Upper lobe of left lung (tissue), 6 donors: ENCODE measurements around the gene CD248. TPM values are rescaled to one million over a fixed set of nuclear protein-coding genes. Genes with fewer than 3 reads are reported as not detected.

Experiments
- ATAC-seq, 2 donors: fragments of 200-7000 bp; cut with Tn5 transposase; one replicate each; pipeline ENCODE4 v1.9.1; 2022; ENCODE audit warnings: mild to moderate bottlenecking in 2 of 2, moderate library complexity in 2 of 2; ENCODE audit not compliant: low FRiP score in 2 of 2
- DNase-seq, 2 donors: peaks; one replicate each; pipeline ENCODE4 v3.0.0-alpha.2; 2019 to 2020
- H3K27ac ChIP-seq, 4 donors: fragments of 200-600 bp; sonication (generic); one replicate each; pipeline ENCODE4 v1.5.1; 2016 to 2019
- H3K27me3 ChIP-seq, 4 donors: fragments of 200-600 bp; sonication (generic); one replicate each; pipeline ENCODE4 v1.5.1; 2017 to 2019
- H3K36me3 ChIP-seq, 4 donors: fragments of 200-600 bp; sonication (generic); one replicate each; pipeline ENCODE4 v1.5.1; 2016 to 2019
- H3K4me1 ChIP-seq, 4 donors: fragments of 200-600 bp; sonication (generic); one replicate each; pipeline ENCODE4 v1.5.1; 2018 to 2019
- H3K4me3 ChIP-seq, 4 donors: fragments of 200-600 bp; sonication (generic); one replicate each; pipeline ENCODE4 v1.5.1; 2017 to 2019; ENCODE audit warnings: mild to moderate bottlenecking in 2 of 4, moderate library complexity in 1 of 4
- H3K9me3 ChIP-seq, 4 donors: fragments of 200-600 bp; sonication (generic); one replicate each; pipeline ENCODE4 v1.5.1; 2018 to 2019
- CTCF ChIP-seq, 6 experiments: fragments of 450-650 bp in 4 of 6; fragments of 200-600 bp in 2 of 6; sonication (generic) in 2 of 6; IDR thresholded peaks; one replicate each; pipeline ENCODE4 v1.5.1; 2016 to 2019; ENCODE audit warnings: antibody characterized with exemption in 6 of 6
- EP300 ChIP-seq, 4 donors: sonication (generic); formaldehyde crosslinking; IDR thresholded peaks; one replicate each; pipeline ENCODE4 v1.5.1; 2017; ENCODE audit warnings: antibody characterized with exemption in 4 of 4, control low read depth in 2 of 4
- POLR2A ChIP-seq, 4 donors: fragments of 450-650 bp; IDR thresholded peaks; one replicate each; pipeline ENCODE4 v1.5.1; 2016 to 2017; ENCODE audit warnings: antibody characterized with exemption in 4 of 4, mild to moderate bottlenecking in 2 of 4
- POLR2AphosphoS5 ChIP-seq, 2 donors: sonication (generic); formaldehyde crosslinking; IDR thresholded peaks; one replicate each; pipeline ENCODE4 v1.5.1; 2017; ENCODE audit warnings: antibody characterized with exemption in 2 of 2
- WGBS, 2 donors: methylation state at CpG; one replicate each; pipeline ENCODE4 v1.1.5; 2017 to 2018; 5-methylcytosine and 5-hydroxymethylcytosine counted together
- total RNA-seq, 6 donors: library from RNA; depleted of rRNA in 4 of 6; stranded (reverse); fragments of >200 nt in 4 of 6; gene quantifications; one replicate each; pipeline versions ENCODE4 v1.1.0 to v1.2.1, GENCODE V29; 2016 to 2021
- donor health status: DM: no; HTN: no; CAD: no; lungs with moderate emphysema.
- donor health status: DM: no; HTN: yes; CAD: no; lungs with severe emphysema.

The CD248 gene
- total RNA-seq, 6 donors from 2014 or later, result 0.59 to 85.6 (median 6.5) TPM

GRCh38 chr11:66344550-66345315 lies 27.9 kb upstream of the CD248 start, which contains the start of gene BRMS1:
Gene BRMS1, minus strand, starts transcription at chr11:66345104. Its CDS starts 2,870 bp downstream, at chr11:66342234.
- Histone ChIP-seq H3K36me3 (peaks cover 19 to 32% (median 28%) of the 10 kb centered on the region in 4 donors), H3K4me1 (peaks cover 36 to 48% (median 46%) of the 10 kb centered on the region in 4 donors), H3K27ac (peak within 1 kb of the TSS; percentile 88 to 89 (median 89)), H3K9me3 (no peaks in the 10 kb centered on the region), H3K4me3 (peak within 1 kb of the TSS; percentile 74 to 98 (median 86)), H3K27me3 (no peaks in the 10 kb centered on the region)
- 2 to 3% methylated on average over 3 to 23 of the region's 59 CpGs for WGBS, 2 donors
- peak; percentile 94 to 95 for ATAC-seq
- peak; percentile 94 to 96 for TF ChIP-seq POLR2AphosphoS5 (IDR thresholded peaks at IDR 0.05)
- peak in 4 of 6 experiments; percentile 54 to 68 (median 64) for TF ChIP-seq CTCF (IDR thresholded peaks at IDR 0.05)
- TF ChIP-seq EP300 (IDR thresholded peaks at IDR 0.05), result peak in 1 of 4 donors; percentile 37
- TF ChIP-seq POLR2A (IDR thresholded peaks at IDR 0.05), result peak in 3 of 4 donors; percentile 73 to 93 (median 87)
- peak; percentile 92 to 99 for DNase-seq

GRCh38 chr11:66343176-66343575 lies 26.3 kb upstream of the CD248 start:
- no peak overlapping the region for H3K27ac ChIP-seq
- ATAC-seq, result no peak
- WGBS, 2 donors, result 91 to 96% methylated on average over 8 of the region's 8 CpGs
- peaks cover 20 to 48% (median 40%) of the 10 kb centered on the region in 4 donors for H3K36me3 ChIP-seq
- no peak overlapping the region for H3K4me3 ChIP-seq
- H3K9me3 ChIP-seq, result no peaks in the 10 kb centered on the region
- DNase-seq, result no peak
- H3K4me1 ChIP-seq, result peaks cover 33 to 45% (median 39%) of the 10 kb centered on the region in 4 donors
- TF ChIP-seq EP300 (IDR thresholded peaks at IDR 0.05) (no peak), POLR2AphosphoS5 (IDR thresholded peaks at IDR 0.05) (no peak), CTCF (IDR thresholded peaks at IDR 0.05) (no peak), POLR2A (IDR thresholded peaks at IDR 0.05) (no peak)
- no peaks in the 10 kb centered on the region for H3K27me3 ChIP-seq

- DNase-seq (no peak), ATAC-seq (no peak)
- no peaks in the 10 kb centered on the region for H3K27me3 ChIP-seq
- no peaks in the 10 kb centered on the region for H3K9me3 ChIP-seq
- 92 to 93% methylated on average over 21 of the region's 21 CpGs for WGBS, 2 donors
- peaks cover 20 to 59% (median 50%) of the 10 kb centered on the region in 4 donors for H3K36me3 ChIP-seq
- TF ChIP-seq EP300 (IDR thresholded peaks at IDR 0.05), result no peak
- H3K4me1 ChIP-seq, result peaks cover 32 to 42% (median 34%) of the 10 kb centered on the region in 4 donors
- H3K4me3 ChIP-seq, result no peak overlapping the region
- no peak overlapping the region for H3K27ac ChIP-seq
These were observed 24.8 kb upstream of the CD248 start for GRCh38 chr11:66341502-66342126.

- Histone ChIP-seq H3K36me3 (peaks cover 20 to 59% (median 50%) of the 10 kb centered on the region in 4 donors), H3K4me1 (peaks cover 32 to 42% (median 34%) of the 10 kb centered on the region in 4 donors), H3K9me3 (no peaks in the 10 kb centered on the region), H3K4me3 (no peak overlapping the region), H3K27me3 (no peaks in the 10 kb centered on the region), H3K27ac (no peak overlapping the region)
- no peak for ATAC-seq
- TF ChIP-seq EP300 (IDR thresholded peaks at IDR 0.05), result no peak
- DNase-seq, result peak in 1 of 2 donors; percentile 58
- WGBS, 2 donors, result 90 to 94% methylated on average over 18 to 28 of the region's 28 CpGs
These were observed 24.0 kb upstream of the CD248 start for GRCh38 chr11:66340596-66341501.

- peaks cover 34 to 44% (median 36%) of the 10 kb centered on the region in 4 donors for H3K4me1 ChIP-seq
- no peak overlapping the region for H3K27ac ChIP-seq
- TF ChIP-seq POLR2AphosphoS5 (IDR thresholded peaks at IDR 0.05), result no peak
- TF ChIP-seq CTCF (IDR thresholded peaks at IDR 0.05), result no peak
- TF ChIP-seq EP300 (IDR thresholded peaks at IDR 0.05), result no peak
- no peak for TF ChIP-seq POLR2A (IDR thresholded peaks at IDR 0.05)
- no peak for ATAC-seq
- peaks cover 20 to 59% (median 50%) of the 10 kb centered on the region in 4 donors for H3K36me3 ChIP-seq
- 77 to 80% methylated on average over 11 to 13 of the region's 14 CpGs for WGBS, 2 donors
- no peak overlapping the region for H3K4me3 ChIP-seq
- no peaks in the 10 kb centered on the region for H3K27me3 ChIP-seq
- no peaks in the 10 kb centered on the region for H3K9me3 ChIP-seq
- no peak for DNase-seq
These were observed 23.0 kb upstream of the CD248 start for GRCh38 chr11:66339686-66340483.
